Fibroblast of lung (primary cell): ENCODE results near the gene C1orf141.

Source experiments
- EZH2 ChIP-seq: IDR thresholded peaks from 2 replicates; pipeline ENCODE4 v1.5.1; 2012; ENCODE audit warnings: low read length, control low read depth, mild to moderate bottlenecking; ENCODE audit errors: missing control alignments
- TF ChIP-seq, protein P1 (sequence below), 2 donors: IDR thresholded peaks in 1 of 2; conservative IDR thresholded peaks in 1 of 2; 1 replicate in 1 of 2; 2 replicates in 1 of 2; pipeline ENCODE4 v1.5.1; 2011 to 2012; ENCODE audit warnings: low read length in 2 of 2, control low read depth in 1 of 2, inconsistent platforms in 1 of 2, low read depth in 1 of 2, mild to moderate bottlenecking in 1 of 2

DNA sequence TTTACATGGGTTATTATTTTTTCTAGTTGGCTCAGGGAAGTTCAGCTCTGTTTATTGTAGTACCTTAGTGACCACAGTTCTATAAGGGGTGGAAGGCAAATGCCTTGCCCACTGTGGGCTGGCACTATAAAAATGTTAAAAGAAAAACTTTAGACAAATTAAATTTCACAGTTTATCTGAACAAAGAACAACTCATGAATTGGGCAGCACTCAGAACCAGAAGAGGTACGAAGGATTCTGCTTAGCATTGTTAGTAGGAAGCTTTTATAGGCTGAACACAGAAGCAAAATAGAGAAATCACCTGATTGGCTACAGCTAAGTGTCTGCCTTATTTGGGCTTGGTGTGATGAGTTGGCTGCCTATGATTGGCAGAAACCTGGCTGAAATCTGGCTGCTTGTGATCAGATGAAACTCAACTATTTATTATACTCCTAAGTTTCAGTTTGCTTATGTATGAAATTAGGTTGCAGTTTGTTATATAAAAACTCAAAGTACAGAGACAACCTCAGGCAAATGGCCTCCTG, 45.0 kb downstream of the C1orf141 start:
- TF ChIP-seq, protein P1, sequence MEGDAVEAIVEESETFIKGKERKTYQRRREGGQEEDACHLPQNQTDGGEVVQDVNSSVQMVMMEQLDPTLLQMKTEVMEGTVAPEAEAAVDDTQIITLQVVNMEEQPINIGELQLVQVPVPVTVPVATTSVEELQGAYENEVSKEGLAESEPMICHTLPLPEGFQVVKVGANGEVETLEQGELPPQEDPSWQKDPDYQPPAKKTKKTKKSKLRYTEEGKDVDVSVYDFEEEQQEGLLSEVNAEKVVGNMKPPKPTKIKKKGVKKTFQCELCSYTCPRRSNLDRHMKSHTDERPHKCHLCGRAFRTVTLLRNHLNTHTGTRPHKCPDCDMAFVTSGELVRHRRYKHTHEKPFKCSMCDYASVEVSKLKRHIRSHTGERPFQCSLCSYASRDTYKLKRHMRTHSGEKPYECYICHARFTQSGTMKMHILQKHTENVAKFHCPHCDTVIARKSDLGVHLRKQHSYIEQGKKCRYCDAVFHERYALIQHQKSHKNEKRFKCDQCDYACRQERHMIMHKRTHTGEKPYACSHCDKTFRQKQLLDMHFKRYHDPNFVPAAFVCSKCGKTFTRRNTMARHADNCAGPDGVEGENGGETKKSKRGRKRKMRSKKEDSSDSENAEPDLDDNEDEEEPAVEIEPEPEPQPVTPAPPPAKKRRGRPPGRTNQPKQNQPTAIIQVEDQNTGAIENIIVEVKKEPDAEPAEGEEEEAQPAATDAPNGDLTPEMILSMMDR (conservative IDR thresholded peaks at IDR 0.05 in 1 of 2, IDR thresholded peaks at IDR 0.05 in 1 of 2; ENCODE audit: low read depth in 1 of 2, low read length in 2 of 2), result no peak
- TF ChIP-seq EZH2, result no peak
